Spleen (tissue), 7 donors: ENCODE data around the gene LPP.

Experiments used
- POLR2A ChIP-seq, 3 donors: fragments of 450-650 bp; IDR thresholded peaks; one replicate each; pipeline ENCODE4 v1.5.1; 2017; ENCODE audit warnings: antibody characterized with exemption in 3 of 3, mild to moderate bottlenecking in 1 of 3
- TF ChIP-seq, protein P1 (sequence below), 11 experiments: fragments of 200-600 bp in 7 of 11; fragments of 450-650 bp in 4 of 11; sonication (generic) in 4 of 11; IDR thresholded peaks in 8 of 11; conservative IDR thresholded peaks in 3 of 11; 1 replicate in 7 of 11; 2 replicates in 4 of 11; pipeline versions ENCODE4 v1.4.0 to v1.8.0; 2016 to 2021; ENCODE audit warnings: antibody characterized with exemption in 11 of 11, inconsistent platforms in 4 of 11, mild to moderate bottlenecking in 1 of 11
- donor health status: DM: no; HTN: no; CAD: no; lungs with moderate emphysema.
- donor health status: DM: no; HTN: no; CAD: no.
- donor health status: DM: no; HTN: no; CAD: no.

DNA sequence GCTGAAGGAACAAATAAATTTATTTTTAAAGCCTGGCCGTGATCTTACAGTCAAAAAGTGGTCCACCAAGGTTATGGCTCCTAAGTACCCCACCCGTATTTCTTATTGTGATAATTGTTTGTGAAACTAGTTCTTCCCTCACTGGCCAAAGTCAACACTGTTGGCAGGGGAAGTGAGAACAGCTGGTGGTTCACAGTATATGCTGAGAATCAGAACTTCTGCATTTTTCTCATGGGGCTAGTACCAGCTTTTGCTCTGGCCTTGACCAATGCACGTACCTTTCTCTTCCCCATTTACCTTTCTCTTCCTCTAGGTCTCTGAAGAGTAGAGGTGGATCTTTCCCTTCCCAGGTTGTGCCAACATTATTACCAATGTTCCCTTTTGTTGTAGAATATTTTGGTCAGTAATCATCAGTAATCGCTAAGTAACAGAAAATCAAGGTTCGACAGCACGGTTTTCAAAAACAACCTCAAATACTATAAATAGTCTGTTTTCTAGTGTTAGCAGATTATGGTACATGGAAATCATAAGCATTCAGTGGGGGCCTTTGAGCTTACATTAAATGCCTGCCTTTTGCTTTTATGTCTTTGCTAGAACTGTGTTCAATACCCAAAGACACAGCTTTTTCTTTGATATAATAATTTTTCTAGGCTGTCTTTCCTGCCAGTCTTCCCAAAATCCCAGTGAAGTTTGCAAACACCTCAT, 268.0 kb downstream of the LPP start:
- TF ChIP-seq, protein P1, sequence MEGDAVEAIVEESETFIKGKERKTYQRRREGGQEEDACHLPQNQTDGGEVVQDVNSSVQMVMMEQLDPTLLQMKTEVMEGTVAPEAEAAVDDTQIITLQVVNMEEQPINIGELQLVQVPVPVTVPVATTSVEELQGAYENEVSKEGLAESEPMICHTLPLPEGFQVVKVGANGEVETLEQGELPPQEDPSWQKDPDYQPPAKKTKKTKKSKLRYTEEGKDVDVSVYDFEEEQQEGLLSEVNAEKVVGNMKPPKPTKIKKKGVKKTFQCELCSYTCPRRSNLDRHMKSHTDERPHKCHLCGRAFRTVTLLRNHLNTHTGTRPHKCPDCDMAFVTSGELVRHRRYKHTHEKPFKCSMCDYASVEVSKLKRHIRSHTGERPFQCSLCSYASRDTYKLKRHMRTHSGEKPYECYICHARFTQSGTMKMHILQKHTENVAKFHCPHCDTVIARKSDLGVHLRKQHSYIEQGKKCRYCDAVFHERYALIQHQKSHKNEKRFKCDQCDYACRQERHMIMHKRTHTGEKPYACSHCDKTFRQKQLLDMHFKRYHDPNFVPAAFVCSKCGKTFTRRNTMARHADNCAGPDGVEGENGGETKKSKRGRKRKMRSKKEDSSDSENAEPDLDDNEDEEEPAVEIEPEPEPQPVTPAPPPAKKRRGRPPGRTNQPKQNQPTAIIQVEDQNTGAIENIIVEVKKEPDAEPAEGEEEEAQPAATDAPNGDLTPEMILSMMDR (IDR thresholded peaks at IDR 0.05 in 8 of 11, conservative IDR thresholded peaks at IDR 0.05 in 3 of 11): no peak
- TF ChIP-seq POLR2A (IDR thresholded peaks at IDR 0.05): no peak
